G401.6 (cell line): Measurements from ENCODE around the gene SMG6.

Experiments used
- FAIRE-seq: peaks from 2 replicates; lab custom pipeline; 2012; peaks lifted over from hg19 to GRCh38; lab: Jason Lieb, UNC

Gene SMG6

DNA sequence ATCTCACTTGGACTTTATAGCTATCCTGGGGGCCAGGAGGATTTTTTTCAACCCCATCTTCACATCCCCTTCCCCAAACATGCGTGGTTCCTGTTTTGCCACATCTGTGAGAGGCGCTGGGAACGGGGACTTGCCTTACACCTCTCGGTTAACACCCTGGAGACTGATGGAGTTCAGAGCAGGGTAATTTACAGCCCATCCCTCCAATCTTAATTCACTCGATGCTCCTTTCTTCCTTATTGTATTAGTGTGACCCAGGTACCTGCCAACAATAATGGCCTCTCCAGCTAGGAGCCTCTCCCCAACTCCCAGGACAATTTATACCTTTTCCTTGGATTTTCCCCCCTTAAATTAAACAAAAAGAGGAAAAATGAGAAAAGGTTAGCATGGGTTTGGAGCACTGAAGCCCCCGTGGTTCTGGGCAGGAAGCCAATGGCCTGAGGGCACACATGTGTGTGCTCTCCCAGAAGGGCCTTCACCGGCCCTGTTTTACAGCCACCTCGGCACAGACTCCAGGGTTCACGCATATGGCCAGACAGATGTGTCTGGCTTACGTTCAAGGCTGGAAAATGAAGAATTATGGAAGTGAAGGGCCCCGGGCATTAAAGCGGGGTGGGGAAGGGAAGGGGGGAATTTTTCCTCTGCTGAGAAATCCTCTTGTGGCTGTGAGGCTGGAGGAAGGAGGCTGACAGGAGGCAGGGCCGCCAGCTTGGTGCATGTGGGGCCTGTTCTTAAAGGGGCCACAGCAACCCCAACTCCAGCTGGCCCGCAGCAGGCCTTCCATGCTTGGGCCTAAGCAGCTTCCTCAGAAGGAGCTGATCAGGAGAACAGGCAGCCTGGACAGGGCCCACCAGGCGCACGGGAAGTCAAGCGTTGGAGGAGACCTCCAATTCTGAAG is 227.2 kb downstream of the SMG6 start:
- no peak for FAIRE-seq

DNA sequence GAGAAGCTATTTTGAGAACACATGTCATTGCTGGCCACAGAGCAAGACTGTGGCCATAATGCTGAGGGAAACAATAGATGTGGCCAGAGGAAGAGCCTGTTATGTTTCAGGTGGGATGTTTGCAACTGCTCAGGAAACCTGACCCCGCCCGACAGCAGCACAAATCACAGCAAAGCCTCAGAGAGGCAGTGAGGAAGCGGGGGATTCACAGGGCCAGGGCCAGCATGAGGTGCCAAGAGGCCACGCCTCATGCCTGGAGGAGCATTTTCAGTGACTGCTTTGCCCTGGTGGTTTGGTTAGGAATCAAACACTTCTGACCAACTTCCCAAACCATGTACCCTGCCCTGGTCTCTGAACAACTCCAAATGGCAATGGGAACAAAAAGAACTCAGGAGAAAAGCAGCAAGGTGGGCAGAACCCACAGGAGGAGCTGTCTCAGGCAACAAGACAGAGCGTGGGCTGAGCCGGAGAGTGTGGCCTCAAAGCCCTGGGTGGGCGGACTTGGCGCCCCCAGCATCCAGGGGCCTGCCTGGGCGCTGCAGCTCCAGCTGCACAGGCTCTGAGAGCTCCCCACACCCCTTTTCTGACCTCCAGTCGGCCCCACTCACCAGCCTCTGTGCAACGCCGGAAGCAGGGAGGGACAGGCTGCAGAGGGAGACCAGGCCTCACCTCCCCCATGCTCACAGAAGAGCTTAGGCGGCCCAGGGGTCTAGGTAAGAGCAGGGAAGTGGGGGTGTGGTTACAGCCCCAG is 228.1 kb downstream of the SMG6 start:
- no peak for FAIRE-seq

DNA sequence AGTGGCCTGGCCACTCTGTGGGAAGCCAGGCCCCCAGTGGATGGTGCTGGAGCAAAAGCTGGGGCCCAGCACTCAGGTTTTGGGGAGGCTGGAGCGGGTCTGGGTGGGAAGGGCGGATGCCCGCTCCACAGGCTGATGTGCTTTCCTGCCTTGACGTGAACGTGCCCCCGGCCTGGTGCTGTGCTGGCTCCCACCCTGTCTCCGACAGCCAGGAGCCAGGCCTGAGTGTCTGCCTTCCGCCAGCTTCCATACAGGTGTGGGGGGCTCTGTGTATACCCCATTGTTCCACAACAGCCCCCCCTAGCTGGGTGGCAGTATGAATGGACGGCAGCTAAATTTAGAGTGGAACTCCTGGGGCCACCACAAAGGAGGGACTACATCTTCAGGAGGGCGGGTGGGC is 228.7 kb downstream of the SMG6 start:
- no peak for FAIRE-seq

DNA sequence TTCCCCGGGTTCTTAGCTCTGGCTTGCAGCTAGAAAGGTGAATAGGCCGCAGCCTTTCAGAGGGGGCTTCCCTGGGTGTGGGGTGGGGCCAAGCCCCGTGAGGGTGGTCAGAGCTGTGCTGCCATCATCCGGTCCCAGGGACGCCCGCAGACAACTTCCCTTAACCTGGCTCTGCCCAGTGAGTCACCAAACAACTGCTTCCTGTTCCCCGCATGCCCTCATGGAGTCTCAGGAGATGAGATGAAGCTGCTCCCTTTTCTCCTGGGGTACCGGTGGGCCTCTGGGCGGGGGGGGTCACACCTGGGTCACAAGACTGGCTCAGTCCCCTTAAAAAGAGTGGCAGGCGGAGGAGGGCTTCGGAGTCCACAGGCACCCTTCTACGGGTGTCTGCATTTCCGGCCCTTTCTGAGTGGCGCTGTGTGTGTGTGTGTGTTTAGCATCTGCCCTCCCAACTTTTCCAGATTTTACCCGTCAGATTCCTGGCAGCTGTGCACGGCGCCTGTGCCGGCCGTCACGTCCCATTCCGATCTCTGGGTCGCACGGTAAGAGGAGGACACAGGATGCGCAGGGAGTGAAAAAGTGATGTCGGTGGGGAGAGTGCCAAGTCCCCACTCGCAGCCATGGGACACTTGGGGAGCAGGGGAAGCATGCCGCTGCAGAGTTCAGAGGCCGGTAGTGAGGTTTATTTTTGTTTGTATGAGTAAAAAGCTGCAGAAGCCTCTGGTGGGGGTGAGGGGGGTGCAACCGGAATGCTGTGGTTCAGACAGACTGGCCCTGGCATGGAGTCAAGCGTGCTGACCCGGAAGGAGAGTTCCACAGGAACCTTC is 231.9 kb downstream of the SMG6 start:
- no peak for FAIRE-seq

DNA sequence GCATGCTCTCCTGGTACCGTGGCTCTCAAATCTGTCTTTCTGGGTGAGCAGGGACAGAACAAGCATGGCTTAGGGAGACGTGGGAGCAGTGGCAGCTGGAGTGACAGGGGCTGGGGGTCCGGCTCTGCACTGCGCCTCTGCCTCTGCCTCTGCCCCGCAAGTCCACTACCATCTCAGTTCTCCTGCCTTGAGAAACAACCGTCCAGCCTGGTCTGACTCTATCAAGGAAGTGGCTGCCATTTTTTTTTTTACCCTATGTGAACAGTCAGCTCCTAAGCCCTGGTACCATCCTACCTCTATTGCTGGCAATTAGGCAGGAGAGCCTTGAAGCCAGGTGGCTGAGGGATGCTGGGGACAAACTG is 232.6 kb downstream of the SMG6 start:
- FAIRE-seq = no peak

DNA sequence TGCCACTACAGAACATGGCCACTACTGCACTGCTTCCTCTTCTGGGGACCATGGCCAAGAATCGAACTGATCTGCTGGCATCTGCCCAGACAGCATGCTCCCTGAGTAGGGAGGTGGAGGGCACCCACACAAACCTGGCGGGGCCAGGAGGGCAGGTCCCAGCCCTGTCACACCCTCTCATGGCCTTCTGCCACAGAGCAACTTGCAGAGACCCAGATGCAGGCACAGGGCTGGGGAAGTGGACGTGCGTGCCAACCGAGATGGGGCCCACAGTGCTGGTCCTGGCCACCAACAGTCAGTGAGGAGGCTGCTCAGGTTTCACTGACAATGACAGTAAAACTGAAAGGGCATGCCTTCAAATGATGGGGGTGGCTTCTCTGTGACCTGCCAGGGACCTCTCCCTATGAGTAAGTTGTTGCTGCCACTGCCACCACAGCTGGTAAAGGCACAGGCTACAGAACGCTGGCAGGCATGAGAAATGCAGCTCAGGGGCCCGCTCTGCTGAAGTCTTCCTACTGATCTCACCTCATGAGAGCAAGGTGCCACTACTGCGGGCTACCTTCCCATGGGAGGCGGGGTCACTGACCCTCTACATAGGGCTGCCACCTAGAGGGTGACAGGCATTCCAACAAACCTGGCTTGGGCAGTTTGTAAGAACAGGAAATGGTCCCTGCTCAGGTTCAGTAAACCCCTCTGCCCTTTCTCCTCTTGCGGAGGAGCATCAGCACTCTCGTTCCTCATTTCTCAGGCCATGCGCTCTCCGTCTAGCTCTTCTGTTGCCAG is 233.2 kb downstream of the SMG6 start:
- no peak for FAIRE-seq

DNA sequence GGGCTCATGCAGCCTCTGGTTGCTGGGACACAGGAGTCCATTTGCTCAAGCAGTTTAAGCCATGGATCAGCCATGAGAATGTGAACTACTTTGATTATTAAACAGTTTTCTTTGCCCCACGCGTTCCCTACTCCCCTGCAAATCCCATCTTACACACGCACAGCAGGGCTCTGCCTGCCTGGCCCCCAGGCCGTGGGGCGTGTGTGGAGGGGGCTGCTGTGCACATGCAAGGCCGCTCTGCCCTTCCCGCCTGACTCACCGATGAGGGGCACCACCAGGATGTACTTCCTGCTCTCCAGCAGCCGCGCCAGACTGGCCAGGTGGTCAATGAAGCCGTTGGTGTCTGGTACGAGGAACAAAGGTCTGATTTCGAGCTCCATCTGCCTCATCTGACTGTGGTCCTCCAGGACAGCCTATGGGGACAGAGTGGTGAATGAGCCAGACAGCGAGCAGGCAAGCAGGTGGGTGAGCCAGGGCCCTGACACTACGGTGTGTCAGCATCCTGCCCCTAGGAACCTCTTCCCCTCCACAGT is 235.0 kb downstream of the SMG6 start:
- no peak for FAIRE-seq

DNA sequence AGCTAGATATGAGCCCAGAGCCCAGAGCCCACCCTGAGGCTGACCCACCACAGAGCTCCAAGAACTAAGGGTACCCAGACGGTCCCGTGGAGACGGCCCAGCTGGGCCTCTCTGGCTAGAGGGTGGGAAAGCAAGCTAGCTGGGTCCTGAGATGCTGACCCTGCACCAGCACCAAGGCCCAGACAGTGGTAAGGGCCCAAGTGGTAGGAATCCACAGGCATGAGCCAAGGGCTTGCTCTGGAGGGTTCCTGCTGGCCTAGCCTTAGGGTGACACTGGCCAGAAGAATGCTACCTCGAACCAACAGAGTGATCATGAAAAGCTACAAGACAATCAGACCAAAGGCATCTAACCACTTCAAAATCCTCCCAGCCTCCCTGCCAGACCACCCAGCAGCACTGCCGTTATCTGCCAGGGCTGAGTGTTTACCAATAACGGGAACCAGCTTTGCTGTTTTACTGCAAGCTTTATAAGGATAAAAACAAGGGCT is 235.5 kb downstream of the SMG6 start:
- FAIRE-seq = no peak

DNA sequence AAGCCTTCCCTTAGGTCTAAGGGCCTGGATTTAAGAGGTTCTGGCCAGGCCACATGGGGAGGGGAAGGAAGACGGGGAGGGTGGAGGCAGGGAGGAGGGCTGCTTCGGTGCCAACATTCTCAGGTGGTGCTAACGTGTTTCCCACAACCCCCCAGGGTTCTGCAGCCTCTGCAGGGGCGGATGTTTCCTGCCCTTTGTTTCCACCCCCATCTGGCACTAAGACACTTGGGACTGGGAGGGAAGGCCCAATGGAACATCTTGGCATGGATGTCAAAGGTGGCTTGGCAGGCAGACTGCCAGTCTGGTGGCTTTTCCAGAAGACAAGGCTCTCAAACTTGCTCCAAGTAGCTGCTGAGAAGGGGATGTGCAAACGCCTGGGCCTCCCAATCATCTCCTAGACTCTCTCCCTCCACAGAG is 236.0 kb downstream of the SMG6 start:
- FAIRE-seq = no peak

DNA sequence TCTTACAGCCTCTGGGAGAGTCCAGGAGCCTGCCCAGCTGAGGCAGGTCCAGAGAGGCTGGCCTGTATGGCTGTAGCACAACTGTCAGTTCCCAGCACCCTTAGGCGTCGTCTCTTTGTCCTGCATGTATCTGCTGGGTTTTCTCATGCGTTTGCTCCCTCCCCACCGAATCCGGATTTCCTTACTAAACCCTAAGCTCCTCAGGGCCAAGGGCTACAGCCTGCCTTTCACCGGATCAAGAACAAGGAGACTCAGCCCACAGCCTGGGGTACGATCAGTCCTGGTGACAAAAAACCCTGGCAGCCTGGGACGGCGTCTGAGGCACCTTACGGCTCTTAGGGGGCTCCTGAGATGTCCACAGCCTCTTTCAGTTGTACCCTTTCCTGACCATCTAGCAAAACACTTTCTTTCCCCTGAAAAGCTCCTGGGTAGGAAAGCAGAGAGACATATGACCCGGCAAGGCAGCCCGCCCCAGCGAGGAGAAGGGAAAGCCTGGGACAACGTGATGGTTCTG is 236.5 kb downstream of the SMG6 start:
- FAIRE-seq = no peak

DNA sequence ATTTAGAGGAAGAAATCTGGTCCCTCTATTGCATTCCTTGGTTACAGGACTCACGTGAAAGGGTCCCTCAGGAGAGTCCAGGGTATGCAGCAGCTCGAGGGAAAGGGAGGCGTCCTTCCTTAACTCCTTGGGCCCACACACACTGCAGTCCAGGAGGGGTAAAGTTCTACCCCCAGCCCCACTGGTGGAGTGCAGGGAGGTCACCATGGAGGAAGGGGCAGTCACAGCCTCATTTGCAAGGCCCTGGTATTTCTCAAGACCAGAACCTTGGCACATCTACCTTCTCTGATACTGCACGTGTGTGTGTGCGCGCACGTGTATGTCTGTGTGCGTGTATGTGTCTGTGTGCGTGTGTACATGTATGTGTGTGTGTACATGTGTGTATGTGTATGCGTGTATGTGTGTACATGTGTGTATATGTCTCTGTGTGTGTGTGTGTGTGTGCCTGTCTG is 237.6 kb downstream of the SMG6 start:
- no peak for FAIRE-seq

DNA sequence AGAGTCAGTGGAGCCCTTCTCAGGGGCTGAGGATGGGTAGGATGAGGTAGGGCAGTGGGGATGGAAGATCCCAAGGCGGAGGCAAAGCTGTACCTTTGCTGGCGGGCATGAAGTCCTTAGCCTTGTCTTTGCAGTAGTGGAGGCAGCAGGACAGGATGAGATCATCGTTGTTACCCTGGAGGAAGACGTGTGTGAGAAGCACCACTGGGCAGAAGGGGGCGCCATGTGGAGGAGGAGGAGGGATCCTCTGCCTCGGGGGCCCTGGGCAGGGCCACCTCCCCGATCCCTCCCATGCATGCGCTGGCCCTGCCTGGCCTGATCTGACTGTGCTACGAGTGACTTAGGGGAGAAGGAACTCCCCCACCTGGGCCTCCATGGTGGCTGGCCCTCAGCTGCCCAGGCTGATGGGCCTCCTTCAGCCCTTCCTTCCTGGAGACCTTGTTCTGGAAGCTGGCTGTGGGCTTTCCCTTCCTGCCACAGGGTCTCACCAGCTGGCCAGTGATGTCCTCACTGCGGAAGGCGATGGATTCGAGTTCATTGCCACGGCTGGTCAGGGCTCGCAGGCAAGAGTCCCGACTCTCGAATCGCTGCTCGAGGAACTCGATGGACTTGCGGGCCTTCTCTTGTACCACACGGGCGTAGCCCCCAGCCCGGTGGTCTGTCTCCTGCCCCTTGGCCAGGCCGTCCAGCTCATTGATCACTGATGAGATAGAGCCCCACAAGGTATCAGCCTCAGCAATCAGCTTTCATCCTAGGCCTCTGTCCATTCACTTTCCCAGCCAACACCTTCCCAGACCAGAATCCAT is 238.4 kb downstream of the SMG6 start:
- no peak for FAIRE-seq

DNA sequence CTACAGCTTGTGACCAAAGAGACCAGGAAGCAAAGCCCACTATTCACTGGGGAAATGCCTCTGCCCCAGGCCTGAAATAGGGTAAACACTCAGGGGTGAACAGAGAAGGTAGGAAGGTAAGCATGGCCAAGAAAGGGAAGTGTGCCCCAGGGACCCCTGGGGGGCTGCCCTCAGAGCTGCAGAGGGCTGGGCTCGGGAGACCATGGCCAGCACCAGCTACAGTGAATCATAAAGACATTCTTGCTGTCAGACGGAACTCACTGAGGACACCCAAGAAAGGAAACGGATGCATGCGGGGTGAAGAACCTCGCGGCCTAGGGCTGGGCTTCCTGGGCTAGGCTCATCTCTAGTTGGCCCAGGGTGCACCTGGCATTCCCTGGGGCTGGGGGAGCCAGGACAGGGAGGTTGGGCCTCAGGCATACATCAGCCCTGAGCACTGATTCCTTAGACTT is 239.0 kb downstream of the SMG6 start:
- no peak for FAIRE-seq

DNA sequence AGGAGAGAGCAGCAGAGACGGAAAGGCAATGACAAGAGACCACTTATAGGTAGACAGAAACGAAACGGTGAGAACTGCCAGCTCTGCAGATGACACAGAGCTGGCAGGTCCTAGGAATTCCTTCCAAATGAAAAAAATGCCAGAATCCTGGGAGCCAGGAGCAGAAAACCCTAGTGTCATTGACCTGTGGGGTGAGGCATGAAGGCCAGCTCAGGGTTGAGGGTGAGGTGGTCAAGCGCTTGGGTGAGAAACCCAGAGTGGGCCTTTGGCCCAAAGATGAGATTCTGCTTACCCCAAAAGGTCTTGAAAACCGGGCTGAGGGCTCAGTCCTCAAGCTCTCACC is 239.5 kb downstream of the SMG6 start:
- no peak for FAIRE-seq

DNA sequence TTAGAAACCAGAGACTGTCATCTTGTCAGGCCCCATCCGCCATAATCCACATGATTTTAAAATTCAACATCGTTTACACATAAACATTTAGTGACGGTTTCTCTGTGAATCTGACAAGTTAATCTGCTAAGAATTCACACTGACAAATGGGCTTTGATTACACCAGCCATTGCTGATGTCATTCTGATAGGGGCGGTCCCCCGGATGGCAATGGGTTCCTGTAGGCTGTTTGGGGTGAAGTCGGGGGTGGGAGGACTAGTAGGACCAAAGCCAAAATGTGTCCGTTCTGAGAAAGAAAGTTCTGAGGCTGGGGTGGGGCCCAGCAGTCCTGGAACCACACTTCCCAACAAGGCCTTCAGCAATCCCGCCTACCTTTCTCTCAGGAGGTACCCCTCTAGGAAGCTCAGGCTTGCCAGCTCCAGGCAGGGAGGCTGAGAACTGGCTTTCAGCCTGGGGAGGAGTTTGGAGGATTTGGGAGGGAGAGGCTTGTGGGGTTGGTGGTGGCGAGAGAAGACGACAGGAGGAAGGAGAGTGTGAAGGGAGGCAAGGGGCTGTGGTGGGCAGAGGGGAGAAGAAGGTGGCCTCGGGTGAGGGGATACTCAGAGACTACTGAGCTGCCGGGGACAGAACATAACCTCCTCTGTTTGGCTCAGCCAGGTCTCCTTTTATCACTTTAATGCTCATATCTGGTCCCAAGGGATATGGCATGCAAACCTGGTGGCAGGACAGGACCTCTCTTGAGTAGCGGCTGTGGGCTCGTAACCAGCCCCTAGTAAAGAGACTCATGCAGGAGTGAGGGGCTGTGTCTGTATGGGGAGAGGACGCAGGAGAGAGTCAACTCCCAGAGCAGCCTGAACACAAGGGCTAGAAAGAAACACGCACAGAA is 240.1 kb downstream of the SMG6 start:
- FAIRE-seq = no peak

DNA sequence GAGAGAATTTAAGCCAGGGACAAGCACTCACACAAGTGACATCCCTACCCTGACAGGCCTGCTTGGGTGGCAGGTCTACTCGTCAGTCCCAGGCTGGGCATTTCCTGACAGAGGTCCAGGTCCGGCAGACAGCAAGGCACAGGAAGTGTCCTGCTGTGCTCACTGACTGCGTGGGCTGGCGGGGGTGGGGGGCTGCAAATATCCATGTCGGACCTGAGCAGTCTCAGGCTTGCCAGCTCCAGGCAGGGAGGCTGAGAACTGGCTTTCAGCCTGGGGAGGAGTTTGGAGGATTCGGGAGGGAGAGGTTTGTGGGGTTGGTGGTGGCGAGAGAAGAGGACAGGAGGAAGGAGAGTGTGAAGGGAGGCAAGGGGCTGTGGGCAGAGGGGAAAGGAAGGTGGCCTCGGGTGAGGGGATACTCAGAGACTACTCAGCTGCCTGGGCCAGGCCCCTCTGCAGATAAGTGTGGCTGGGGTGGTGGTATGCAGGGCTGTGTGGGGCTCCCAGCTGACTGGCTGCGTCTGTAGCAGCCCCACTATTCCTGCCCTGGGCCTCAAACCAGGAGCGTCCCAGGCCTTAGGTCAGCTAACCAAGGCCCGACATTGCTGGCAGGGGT is 240.9 kb downstream of the SMG6 start:
- FAIRE-seq = no peak

DNA sequence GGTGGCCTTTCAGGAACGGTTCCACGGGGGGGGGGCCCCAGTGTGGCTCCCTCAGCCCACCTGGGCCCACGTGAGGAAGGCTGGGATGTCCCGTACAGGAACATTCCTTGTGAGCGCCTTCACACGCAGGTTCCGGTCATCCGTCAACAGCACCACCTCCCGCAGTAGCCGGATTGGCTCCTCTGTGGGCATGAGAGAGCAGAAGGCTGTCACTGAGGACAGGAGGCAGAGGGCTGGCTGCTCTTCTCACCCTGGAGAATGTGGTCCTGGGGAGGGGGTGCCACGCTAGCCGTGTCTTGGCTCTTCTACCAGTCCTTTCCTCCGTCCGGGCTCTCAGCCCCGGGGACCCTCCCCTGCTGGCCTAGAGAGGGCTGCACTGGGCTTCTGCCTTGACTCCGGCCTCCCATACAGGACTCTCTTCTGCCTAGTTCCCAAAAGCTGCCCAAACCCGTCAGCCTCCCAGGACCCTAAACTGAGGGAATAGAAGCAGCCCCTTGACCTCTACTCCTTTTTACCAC is 242.1 kb downstream of the SMG6 start:
- FAIRE-seq = no peak

DNA sequence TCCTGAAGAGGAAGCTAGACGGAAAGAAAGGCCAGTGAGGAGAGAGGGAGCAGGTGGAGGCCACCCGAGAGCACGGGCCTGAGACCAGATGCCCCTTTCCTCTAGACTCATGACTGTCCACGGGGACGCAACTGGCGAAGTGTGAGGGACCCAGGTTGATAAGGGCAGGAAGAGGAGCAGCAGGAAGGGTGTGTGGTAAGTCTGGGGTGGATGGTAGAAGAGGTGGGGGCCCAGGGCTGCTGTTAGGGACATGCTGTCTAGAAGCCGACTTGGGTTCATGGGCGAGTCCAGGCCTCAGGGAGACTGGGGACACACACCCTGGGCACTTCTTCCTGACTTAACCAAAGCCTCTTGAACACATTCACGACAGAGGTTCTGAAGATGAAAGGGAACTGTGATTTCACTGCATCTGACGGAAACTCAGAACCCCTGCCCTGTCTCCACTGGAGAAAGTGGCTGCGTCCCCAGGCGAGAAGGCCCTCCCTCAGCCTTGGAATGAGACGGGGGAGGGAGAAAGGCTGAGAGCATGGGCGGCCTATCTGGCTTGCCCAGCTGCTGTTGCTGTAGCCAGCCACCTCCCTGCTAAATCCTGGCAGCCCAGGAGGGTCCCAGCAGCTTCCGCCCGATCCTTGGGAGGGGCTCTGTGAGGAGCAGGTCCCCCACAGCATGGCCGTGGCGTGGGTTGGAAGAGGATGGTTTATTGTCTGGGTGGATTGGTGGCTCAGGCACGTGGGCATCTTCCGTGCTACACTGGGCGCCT is 242.7 kb downstream of the SMG6 start:
- no peak for FAIRE-seq
